Activated naive CD4-positive, alpha-beta T cell treated with anti-CD3 and anti-CD28 coated beads, Interleukin-2, amount 50 U/mL, for 72 hours (primary cell): ENCODE measurements around the gene SH2B3. TPM values are rescaled to one million over a fixed set of nuclear protein-coding genes. Genes with fewer than 3 reads are reported as not detected.

Experiments used
- ATAC-seq, 2 donors: fragments of 150-1000 bp; cut with Tn5 transposase; 2 replicates each; pipeline ENCODE4 v1.10.0; 2021; ENCODE audit warnings: mild to moderate bottlenecking in 2 of 2, moderate library complexity in 2 of 2
- DNase-seq, 2 donors: peaks; one replicate each; pipeline ENCODE4 v3.0.0; 2021 to 2022; ENCODE audit warnings: low spot score in 2 of 2
- H3K27ac Mint-ChIP-seq, 2 donors: one replicate each; pipeline ENCODE4 v1.8.0; 2022; ENCODE audit warnings: mild to moderate bottlenecking in 2 of 2, mixed read lengths in 2 of 2
- H3K36me3 Mint-ChIP-seq, 2 donors: one replicate each; pipeline ENCODE4 v1.8.0; 2022; ENCODE audit warnings: mixed read lengths in 2 of 2
- H3K9me3 Mint-ChIP-seq, 2 donors: one replicate each; pipeline ENCODE4 v1.8.0; 2022; ENCODE audit warnings: mixed read lengths in 2 of 2
- total RNA-seq, 2 donors: library from RNA; stranded (reverse); gene quantifications; one replicate each; pipeline ENCODE4 v1.2.3, GENCODE V29; 2022

SH2B3 gene
- total RNA-seq, 2 donors from 2014 or later = 18.0 to 24.6 TPM

DNA sequence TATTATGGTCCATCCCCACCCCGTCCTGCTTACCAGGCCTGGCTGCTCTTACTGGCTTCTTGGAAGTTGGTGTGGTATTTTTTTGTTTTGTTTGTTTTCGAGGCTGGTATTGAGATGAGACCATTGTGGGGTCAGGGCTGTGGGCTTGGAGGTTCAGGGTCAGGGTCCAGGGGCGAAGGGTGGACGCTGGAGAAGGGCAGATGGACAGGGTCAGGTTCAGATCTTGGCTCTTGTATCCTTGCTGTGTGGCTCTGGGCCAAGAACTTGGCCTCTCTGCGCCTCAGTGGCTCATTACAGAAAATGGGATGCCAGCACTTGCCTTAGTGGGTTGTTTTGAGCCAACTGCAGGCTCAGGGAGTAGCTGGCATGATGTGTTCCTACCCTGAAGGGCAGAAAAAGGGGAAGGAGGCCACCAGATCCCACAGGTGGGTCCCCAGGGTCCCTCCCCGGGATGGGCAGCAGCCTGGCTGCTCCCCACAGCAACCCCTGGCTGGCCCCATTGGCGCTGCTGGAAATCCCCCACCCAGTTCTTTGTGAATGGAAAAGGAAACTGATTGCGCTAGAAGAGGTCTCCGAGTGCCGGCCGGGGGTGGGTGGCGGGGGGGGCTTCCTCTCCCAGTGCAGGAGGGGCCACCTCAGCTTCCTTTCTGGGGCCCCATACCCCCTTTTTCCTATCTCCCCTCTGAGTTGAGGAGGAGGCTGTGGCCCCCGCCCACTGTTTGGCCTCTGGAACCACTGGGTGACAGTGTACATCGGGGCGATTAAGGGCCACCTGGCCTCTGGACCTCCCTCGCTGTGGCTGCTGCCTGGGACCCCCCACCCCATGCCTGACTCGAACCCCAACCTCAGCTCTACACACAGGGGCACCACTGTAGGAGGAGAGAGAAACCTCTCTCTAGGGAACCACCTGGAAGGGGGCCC, 25.0 kb downstream of the SH2B3 start:
- ATAC-seq = peak; percentile 25 to 32
- H3K27ac Mint-ChIP-seq = peak overlapping the region; percentile 81
- DNase-seq = peak in 1 of 2 donors; percentile 73
- no peaks in the 10 kb centered on the region for H3K9me3 Mint-ChIP-seq
- peaks cover 4 to 9% of the 10 kb centered on the region in 2 donors for H3K36me3 Mint-ChIP-seq

DNA sequence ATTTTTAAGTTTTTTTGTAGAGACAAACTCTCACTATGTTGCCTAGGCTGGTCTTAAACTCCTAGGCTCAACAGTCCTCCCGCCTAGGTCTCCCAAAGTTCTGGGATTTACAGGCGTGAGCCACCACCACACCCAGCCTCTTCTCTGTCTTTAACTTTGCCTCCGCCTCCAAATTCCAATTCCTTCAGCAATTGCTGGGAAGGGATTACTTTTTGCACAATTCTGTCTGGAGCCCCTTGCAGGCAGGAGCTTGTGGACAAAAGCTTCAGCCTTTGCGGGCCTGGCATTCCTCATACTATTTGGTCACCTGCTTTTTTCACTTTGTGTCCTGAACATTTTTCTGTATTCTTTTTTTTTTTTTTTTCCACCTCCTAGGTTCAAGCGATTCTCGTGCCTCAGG, 26.0 kb downstream of the SH2B3 start:
- peaks cover 1 to 9% of the 10 kb centered on the region in 2 donors for H3K36me3 Mint-ChIP-seq
- H3K9me3 Mint-ChIP-seq = no peaks in the 10 kb centered on the region
- peak overlapping the region; percentile 3 to 95 for H3K27ac Mint-ChIP-seq

DNA sequence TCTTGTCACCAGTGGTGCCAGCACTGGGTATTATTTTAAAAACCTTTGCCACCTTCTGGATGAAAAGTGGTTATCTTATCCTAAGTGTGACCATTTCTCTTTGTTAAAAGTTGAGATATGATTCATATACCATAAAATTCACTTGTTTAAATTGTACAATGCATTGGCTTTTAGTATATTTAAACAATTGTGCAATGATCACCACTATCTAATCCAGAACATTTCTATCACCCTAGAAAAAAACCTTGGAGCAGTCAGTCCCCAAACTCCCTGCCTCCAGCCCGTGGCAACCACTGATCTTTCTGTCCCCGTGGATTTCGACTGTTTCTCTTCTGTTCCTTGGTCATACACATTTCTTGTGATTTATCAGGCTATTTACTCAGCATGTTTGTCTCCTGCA, 28.3 kb downstream of the SH2B3 start:
- no peak for ATAC-seq
- peaks cover 5 to 15% of the 10 kb centered on the region in 2 donors for H3K36me3 Mint-ChIP-seq
- no peaks in the 10 kb centered on the region for H3K9me3 Mint-ChIP-seq

More for the DNA sequence above, 26.0 kb downstream of the SH2B3 start:
- DNase-seq (no peak), ATAC-seq (no peak)

DNA sequence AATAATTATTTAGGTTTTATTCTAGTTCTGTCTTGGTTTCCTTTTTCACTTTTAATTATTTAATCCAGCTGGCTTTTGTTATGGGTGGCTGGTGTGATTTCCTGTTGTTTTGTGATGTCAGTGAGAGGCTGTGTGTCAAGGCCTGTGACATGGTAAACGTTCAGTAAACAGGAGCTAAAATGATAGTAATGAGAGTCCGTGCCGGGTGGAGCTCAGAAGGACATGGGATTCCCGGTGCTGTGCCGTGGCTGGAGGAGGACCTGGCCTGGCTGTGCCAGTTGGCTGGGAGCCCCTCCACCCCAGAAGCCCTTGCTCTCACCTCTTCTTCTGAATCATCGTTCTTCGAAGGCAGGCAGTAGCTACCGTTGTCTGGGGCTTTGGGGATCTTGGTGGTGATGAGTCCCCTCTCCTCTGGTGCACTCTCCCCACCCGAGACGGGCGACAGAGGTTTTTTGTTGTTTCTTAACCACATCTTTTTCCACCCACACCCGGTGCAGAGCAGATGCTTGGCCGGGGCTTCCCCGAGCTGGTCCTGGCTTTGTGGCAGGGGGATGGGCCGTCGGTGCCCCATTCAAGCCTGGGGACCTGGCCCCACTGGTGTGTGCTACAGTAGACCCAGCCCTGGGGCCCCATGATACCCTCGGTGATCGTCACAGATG, 29.1 kb downstream of the SH2B3 start:
- DNase-seq (peak; percentile 76 to 84), ATAC-seq (peak; percentile 83 to 84)
- Mint-ChIP-seq H3K27ac (peak overlapping the region; percentile 73 to 79), H3K9me3 (no peaks in the 10 kb centered on the region), H3K36me3 (peaks cover 5 to 15% of the 10 kb centered on the region in 2 donors)

More for the DNA sequence above, 28.3 kb downstream of the SH2B3 start:
- no peak for DNase-seq
- H3K27ac Mint-ChIP-seq = no peak overlapping the region

DNA sequence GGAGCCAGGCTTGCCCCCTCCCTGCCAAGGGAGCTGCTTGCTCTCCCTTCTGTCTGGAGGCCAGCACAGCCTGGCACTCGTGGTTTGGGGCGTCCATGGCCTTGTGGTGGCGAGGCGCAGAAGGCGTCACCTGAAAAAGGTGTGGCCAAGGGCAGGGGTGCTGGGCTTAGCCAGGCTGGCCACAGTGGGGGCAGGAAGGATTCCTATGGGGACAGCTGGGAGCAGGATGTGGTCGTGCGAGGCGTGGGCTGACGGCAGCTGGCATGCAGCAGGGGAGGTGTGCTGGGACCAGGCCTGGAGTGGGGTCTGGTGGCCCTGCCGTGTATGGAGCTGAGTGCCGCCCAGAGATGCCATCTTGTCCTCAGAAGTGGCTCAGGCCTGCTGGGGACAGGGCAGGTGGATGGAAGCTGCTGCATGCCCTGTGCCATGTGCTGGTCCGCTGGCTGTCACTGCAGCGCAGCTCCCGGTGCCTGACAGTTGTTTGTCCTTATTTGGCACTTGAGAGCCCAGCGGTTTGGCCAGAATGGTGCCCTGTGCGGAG, 30.0 kb downstream of the SH2B3 start:
- peak overlapping the region; percentile 73 to 79 for H3K27ac Mint-ChIP-seq
- no peak for DNase-seq
- no peak for ATAC-seq

GRCh38 chr12:111436266-111436665, 30.5 kb downstream of the SH2B3 start:
- H3K9me3 Mint-ChIP-seq = no peaks in the 10 kb centered on the region
- ATAC-seq = no peak
- peaks cover 5 to 15% of the 10 kb centered on the region in 2 donors for H3K36me3 Mint-ChIP-seq
- no peak for DNase-seq
- peak overlapping the region; percentile 36 to 73 for H3K27ac Mint-ChIP-seq

More for the DNA sequence above, 30.0 kb downstream of the SH2B3 start:
- peaks cover 5 to 15% of the 10 kb centered on the region in 2 donors for H3K36me3 Mint-ChIP-seq
- H3K9me3 Mint-ChIP-seq = no peaks in the 10 kb centered on the region

GRCh38 chr12:111436811-111437210, 31.1 kb downstream of the SH2B3 start:
- DNase-seq (no peak), ATAC-seq (no peak)
- Mint-ChIP-seq H3K27ac (no peak overlapping the region), H3K36me3 (peaks cover 5 to 15% of the 10 kb centered on the region in 2 donors), H3K9me3 (no peaks in the 10 kb centered on the region)

DNA sequence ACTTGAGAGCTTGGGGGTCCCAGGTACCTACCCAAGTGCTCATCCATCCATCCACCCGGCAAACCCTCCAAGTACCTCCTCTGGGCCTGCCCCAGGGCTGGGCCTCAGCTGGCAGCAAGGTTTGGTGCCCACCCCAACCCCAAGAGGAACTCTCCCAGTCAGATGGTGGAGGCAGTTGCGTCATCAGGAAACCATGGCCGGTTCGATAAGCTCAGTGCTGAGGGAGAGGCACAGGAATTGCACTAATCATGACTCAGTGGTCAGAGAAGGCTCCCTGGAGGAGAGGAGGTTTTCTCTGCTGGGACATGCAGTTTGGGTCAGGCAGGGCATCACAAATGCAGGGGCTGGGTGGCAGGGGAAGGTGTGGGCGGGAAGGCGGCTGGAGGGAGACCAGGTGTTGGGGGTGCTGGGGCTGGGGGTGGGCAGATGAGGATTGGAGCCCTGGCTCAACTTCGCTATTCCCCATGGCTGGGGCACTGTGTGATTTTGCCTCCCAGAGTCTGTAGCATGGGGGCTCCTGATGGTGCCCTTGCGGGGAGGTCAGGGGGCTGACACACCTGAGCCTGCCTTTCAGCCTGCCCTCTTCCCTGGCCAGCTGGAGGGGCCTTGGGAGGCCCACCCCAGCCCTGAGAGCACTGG, 32.2 kb downstream of the SH2B3 start:
- DNase-seq = no peak
- peaks cover 5 to 7% of the 10 kb centered on the region in 2 donors for H3K36me3 Mint-ChIP-seq
- H3K9me3 Mint-ChIP-seq = no peaks in the 10 kb centered on the region

GRCh38 chr12:111438481-111438880, 32.8 kb downstream of the SH2B3 start:
- Mint-ChIP-seq H3K36me3 (peaks cover 5 to 6% of the 10 kb centered on the region in 2 donors), H3K27ac (peak overlapping the region in 1 of 2 donors; percentile 80), H3K9me3 (no peaks in the 10 kb centered on the region)
- DNase-seq (no peak), ATAC-seq (no peak)

More for the DNA sequence above, 32.2 kb downstream of the SH2B3 start:
- no peak overlapping the region for H3K27ac Mint-ChIP-seq
- no peak for ATAC-seq

DNA sequence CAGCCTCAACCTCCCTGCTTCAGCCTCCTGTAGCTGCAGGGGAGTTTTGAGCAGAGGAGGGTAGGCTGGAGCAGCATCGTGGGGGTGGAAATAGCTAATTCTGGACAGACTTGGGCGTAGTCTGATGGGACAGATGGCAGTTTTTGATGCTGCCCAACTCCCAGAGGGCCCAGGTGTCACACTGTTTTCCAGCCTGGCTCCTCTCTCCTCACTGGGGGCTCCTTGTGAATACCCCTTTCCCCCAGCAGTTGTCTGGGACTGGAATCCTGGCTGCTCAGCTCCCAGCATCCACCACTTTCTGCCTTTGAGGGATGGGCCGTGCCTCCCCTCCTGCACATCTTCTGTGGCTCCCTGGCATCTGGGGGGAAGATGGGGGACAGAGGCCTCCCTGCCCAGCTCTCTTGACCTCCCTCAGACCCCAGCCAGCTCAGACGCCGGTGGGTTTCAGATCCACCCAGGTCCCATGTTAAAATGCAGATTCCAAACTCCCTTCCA, 34.0 kb downstream of the SH2B3 start:
- no peaks in the 10 kb centered on the region for H3K9me3 Mint-ChIP-seq
- ATAC-seq (no peak), DNase-seq (no peak)
- H3K27ac Mint-ChIP-seq = no peak overlapping the region
- H3K36me3 Mint-ChIP-seq = peaks cover 5 to 6% of the 10 kb centered on the region in 2 donors

DNA sequence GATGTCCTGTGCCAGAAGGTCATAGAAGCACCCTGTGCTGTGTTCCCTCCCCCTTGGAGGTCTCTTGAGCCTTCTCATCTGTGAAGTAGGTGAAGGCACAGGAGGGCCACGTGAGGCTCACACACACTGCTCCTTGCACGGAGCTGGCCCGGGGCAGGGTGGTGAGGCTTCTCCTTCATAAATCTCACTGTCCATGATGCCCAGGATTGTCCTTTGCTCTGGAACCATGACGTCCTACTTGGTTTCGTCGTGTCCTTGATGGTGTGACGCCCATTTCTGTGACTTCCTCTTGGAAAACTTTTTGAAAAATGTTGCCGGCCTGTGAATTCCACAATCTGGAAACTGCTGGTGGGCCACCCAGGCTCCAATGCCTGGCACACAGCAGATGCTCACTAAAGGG, 34.4 kb downstream of the SH2B3 start:
- Mint-ChIP-seq H3K27ac (no peak overlapping the region), H3K9me3 (no peaks in the 10 kb centered on the region), H3K36me3 (peaks cover 5 to 6% of the 10 kb centered on the region in 2 donors)
- DNase-seq = no peak
- no peak for ATAC-seq

DNA sequence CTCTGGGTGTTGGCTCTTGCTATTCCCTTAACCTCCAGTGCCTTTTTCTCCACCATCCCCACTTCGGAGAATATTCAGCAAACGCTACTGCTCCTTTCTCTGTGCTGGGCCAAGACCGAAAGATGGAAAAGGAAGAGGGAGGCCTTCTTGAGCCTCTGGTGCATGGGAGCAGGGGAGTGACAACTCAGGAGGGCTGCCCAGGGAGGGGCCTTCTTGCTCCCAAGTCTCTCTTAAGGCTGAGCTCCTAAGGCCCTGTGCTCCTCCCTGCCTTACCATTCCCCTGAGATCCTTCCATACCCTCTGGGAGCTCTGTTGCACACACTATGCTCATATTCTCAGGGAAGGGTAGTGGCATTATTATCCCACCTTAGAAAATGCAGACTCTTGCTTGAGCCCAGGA, 34.9 kb downstream of the SH2B3 start:
- Mint-ChIP-seq H3K36me3 (peaks cover 5 to 6% of the 10 kb centered on the region in 2 donors), H3K9me3 (no peaks in the 10 kb centered on the region), H3K27ac (peak overlapping the region in 1 of 2 donors; percentile 69)
- DNase-seq (no peak), ATAC-seq (no peak)

DNA sequence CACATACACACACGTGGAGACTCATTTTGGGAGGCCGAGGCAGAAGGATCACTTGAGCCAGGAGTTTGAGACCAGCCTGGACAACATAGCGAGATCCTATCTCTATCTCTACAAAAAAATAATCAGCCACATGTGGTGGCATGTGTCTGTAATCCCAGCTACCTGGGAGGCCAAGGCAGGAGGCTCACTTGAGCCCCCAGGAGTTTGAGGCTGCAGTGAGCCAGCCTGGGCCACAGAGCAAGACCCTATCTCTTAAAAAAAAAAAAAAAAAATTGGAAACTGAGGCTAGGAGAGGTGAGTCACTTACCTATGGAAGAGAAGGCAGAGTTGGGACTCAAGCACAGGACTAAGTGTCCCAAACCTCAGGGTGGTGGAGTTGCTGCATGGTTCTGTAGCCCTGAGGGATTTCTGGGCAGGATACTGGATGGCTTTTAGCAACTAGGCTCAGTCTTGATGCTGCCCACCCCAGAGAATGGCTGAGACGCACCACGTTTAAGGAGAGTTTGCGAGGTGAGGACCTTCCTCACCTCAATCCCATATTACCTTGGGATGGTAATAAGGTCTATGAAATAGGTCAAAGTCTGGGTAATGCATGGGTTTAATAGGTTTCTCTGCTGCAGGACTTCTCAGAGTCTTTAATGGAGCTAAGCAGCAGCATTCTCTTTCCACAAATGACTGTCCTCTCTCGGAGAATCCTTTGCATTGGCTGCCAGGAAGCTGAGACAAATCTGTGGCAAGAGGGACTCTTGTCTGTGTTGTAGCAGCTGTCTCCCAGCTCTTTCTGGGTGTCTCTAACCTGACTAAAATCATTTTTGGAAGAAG, 35.6 kb downstream of the SH2B3 start:
- H3K9me3 Mint-ChIP-seq = no peaks in the 10 kb centered on the region
- no peak for ATAC-seq
- no peak overlapping the region for H3K27ac Mint-ChIP-seq
- peak in 1 of 2 donors; percentile 33 for DNase-seq
- H3K36me3 Mint-ChIP-seq = peaks cover 5 to 6% of the 10 kb centered on the region in 2 donors

GRCh38 chr12:111442301-111443045, 36.8 kb downstream of the SH2B3 start:
- no peaks in the 10 kb centered on the region for H3K9me3 Mint-ChIP-seq
- H3K27ac Mint-ChIP-seq = peak overlapping the region; percentile 70 to 85
- ATAC-seq = no peak
- DNase-seq = peak in 1 of 2 donors; percentile 54
- H3K36me3 Mint-ChIP-seq = peaks cover 5 to 13% of the 10 kb centered on the region in 2 donors

- Mint-ChIP-seq H3K9me3 (no peaks in the 10 kb centered on the region), H3K27ac (peak overlapping the region; percentile 70 to 85), H3K36me3 (peaks cover 5 to 17% of the 10 kb centered on the region in 2 donors)
- ATAC-seq = no peak
- peak in 1 of 2 donors; percentile 46 for DNase-seq
These were observed 37.4 kb downstream of the SH2B3 start for GRCh38 chr12:111443086-111443485.
